NCI-H2227 (cell line): ENCODE measurements around the gene PABPC3.

Experiments used
- DNase-seq: peaks from one replicate; lab custom pipeline; 2025; ENCODE audit not compliant: unreplicated experiment; lab: John Stamatoyannopoulos, UW

PABPC3 gene

GRCh38 chr13:25095851-25096453 is at the start of gene PABPC3:
PABPC3 (plus strand) TSS chr13:25096136; CDS start chr13:25096199, 63 bp downstream.
- peak; percentile 21 for DNase-seq

GRCh38 chr13:25046274-25046984 is 49.5 kb upstream of the PABPC3 start:
- peak; percentile 18 for DNase-seq

GRCh38 chr13:25046985-25047511 is 48.9 kb upstream of the PABPC3 start:
- peak; percentile 69 for DNase-seq

- no peak for DNase-seq
Measured at GRCh38 chr13:25051065-25051464, 44.9 kb upstream of the PABPC3 start.

GRCh38 chr13:25059166-25059565 is 36.8 kb upstream of the PABPC3 start:
- DNase-seq = no peak

GRCh38 chr13:25059958-25060357 is 36.0 kb upstream of the PABPC3 start:
- DNase-seq = no peak

- DNase-seq = no peak
Measured at GRCh38 chr13:25062479-25062878, 33.5 kb upstream of the PABPC3 start.

- DNase-seq = no peak
Measured at GRCh38 chr13:25064396-25064795, 31.5 kb upstream of the PABPC3 start.

GRCh38 chr13:25065974-25066770 is 29.8 kb upstream of the PABPC3 start:
- no peak for DNase-seq

GRCh38 chr13:25067064-25067463 is 28.9 kb upstream of the PABPC3 start:
- no peak for DNase-seq

GRCh38 chr13:25068810-25069209 is 27.1 kb upstream of the PABPC3 start:
- no peak for DNase-seq

GRCh38 chr13:25069236-25069635 is 26.7 kb upstream of the PABPC3 start:
- no peak for DNase-seq

- no peak for DNase-seq
Measured at GRCh38 chr13:25069911-25070310, 26.0 kb upstream of the PABPC3 start.

GRCh38 chr13:25080773-25081172 is 15.2 kb upstream of the PABPC3 start:
- no peak for DNase-seq

- no peak for DNase-seq
Measured at GRCh38 chr13:25084096-25084495, 11.8 kb upstream of the PABPC3 start.

- DNase-seq = peak; percentile 39
Measured at GRCh38 chr13:25085125-25085742, 10.7 kb upstream of the PABPC3 start.

- no peak for DNase-seq
Measured at GRCh38 chr13:25088562-25089221, 7.2 kb upstream of the PABPC3 start.

- DNase-seq = no peak
Measured at GRCh38 chr13:25097426-25097825, 1.5 kb downstream of the PABPC3 start.

GRCh38 chr13:25103711-25104110 is 7.8 kb downstream of the PABPC3 start:
- no peak for DNase-seq

GRCh38 chr13:25109341-25109740 is 13.4 kb downstream of the PABPC3 start:
- no peak for DNase-seq
